Kidney epithelial cell (primary cell): ENCODE data around the gene SRGAP2C. TPM values are rescaled to one million over a fixed set of nuclear protein-coding genes. Genes with fewer than 3 reads are reported as not detected.
"Not testable (repeated sequence)": the region's sequence is repeated elsewhere in the genome, so short reads cannot be mapped to it uniquely, and the experiment has no call there.

Experiments used
- DNase-seq: peaks from one replicate; pipeline ENCODE4 v3.0.0-alpha.2; 2010; ENCODE audit warnings: low read depth
- H3K27me3 ChIP-seq: 2 replicates; pipeline ENCODE4 v1.6.0; 2011; ENCODE audit warnings: low read length; ENCODE audit not compliant: control insufficient read depth, insufficient read depth
- H3K36me3 ChIP-seq: 2 replicates; pipeline ENCODE4 v1.5.1; 2011; ENCODE audit warnings: low read length; ENCODE audit not compliant: control insufficient read depth, insufficient read depth
- H3K4me3 ChIP-seq: 2 replicates; pipeline ENCODE4 v1.5.1; 2011; ENCODE audit warnings: low read depth, mild to moderate bottlenecking, control low read depth, low read length
- total RNA-seq: library from RNA; depleted of rRNA; stranded (reverse); fragments of >200 nt; gene quantifications from 2 replicates; pipeline ENCODE4 v1.2.3, GENCODE V29; 2015

SRGAP2C gene
- total RNA-seq, 1 donor from 2014 or later, result 11.6 TPM

GRCh38 chr1:121230636-121231035 lies 45.9 kb downstream of the SRGAP2C start:
- H3K36me3 ChIP-seq, H3K4me3 ChIP-seq, DNase-seq, H3K27me3 ChIP-seq: not testable (repeated sequence)

- not testable (repeated sequence) for H3K27me3 ChIP-seq, H3K4me3 ChIP-seq, H3K36me3 ChIP-seq, DNase-seq
These were observed 47.8 kb downstream of the SRGAP2C start for GRCh38 chr1:121232445-121233125.

GRCh38 chr1:121234090-121234759 lies 49.5 kb downstream of the SRGAP2C start:
- H3K36me3 ChIP-seq, DNase-seq, H3K27me3 ChIP-seq, H3K4me3 ChIP-seq: not testable (repeated sequence)

GRCh38 chr1:121238384-121238783 lies 53.6 kb downstream of the SRGAP2C start:
- not testable (repeated sequence) for H3K36me3 ChIP-seq, DNase-seq, H3K4me3 ChIP-seq, H3K27me3 ChIP-seq

- H3K36me3 ChIP-seq, H3K27me3 ChIP-seq, DNase-seq, H3K4me3 ChIP-seq: not testable (repeated sequence)
These were observed 59.1 kb downstream of the SRGAP2C start for GRCh38 chr1:121243913-121244312.

GRCh38 chr1:121246399-121246798 lies 61.6 kb downstream of the SRGAP2C start:
- not testable (repeated sequence) for H3K27me3 ChIP-seq, H3K36me3 ChIP-seq, DNase-seq, H3K4me3 ChIP-seq

GRCh38 chr1:121252656-121253055 lies 67.9 kb downstream of the SRGAP2C start:
- not testable (repeated sequence) for H3K27me3 ChIP-seq, DNase-seq, H3K36me3 ChIP-seq, H3K4me3 ChIP-seq

GRCh38 chr1:121254618-121255017 lies 69.8 kb downstream of the SRGAP2C start:
- not testable (repeated sequence) for H3K27me3 ChIP-seq, H3K36me3 ChIP-seq, H3K4me3 ChIP-seq, DNase-seq

- not testable (repeated sequence) for H3K27me3 ChIP-seq, DNase-seq, H3K36me3 ChIP-seq, H3K4me3 ChIP-seq
These were observed 72.9 kb downstream of the SRGAP2C start for GRCh38 chr1:121257632-121258031.

- DNase-seq, H3K4me3 ChIP-seq, H3K27me3 ChIP-seq, H3K36me3 ChIP-seq: not testable (repeated sequence)
These were observed 73.4 kb downstream of the SRGAP2C start for GRCh38 chr1:121258134-121258533.

GRCh38 chr1:121260205-121260604 lies 75.4 kb downstream of the SRGAP2C start:
- H3K4me3 ChIP-seq, H3K27me3 ChIP-seq, H3K36me3 ChIP-seq, DNase-seq: not testable (repeated sequence)

GRCh38 chr1:121262163-121262562 lies 77.4 kb downstream of the SRGAP2C start:
- H3K4me3 ChIP-seq, result not testable (repeated sequence)

GRCh38 chr1:121263789-121264244 lies 79.0 kb downstream of the SRGAP2C start:
- not testable (repeated sequence) for H3K4me3 ChIP-seq, H3K27me3 ChIP-seq, H3K36me3 ChIP-seq, DNase-seq

More at GRCh38 chr1:121262163-121262562, 77.4 kb downstream of the SRGAP2C start:
- DNase-seq, H3K36me3 ChIP-seq, H3K27me3 ChIP-seq: not testable (repeated sequence)

- DNase-seq, H3K36me3 ChIP-seq, H3K4me3 ChIP-seq, H3K27me3 ChIP-seq: not testable (repeated sequence)
These were observed 82.3 kb downstream of the SRGAP2C start for GRCh38 chr1:121267072-121267471.

- not testable (repeated sequence) for H3K27me3 ChIP-seq, H3K36me3 ChIP-seq, H3K4me3 ChIP-seq, DNase-seq
These were observed 84.5 kb downstream of the SRGAP2C start for GRCh38 chr1:121269309-121269708.
